Tibial nerve (tissue), 4 donors: ENCODE measurements around the gene LYPLAL1. TPM values are rescaled to one million over a fixed set of nuclear protein-coding genes. Genes with fewer than 3 reads are reported as not detected.

Experiments
- DNase-seq, 2 donors: peaks; one replicate each; pipeline ENCODE4 v3.0.0-alpha.2; 2019; ENCODE audit warnings: low spot score in 2 of 2
- H3K27ac ChIP-seq, 4 donors: fragments of 200-600 bp; sonication (generic) in 3 of 4; one replicate each; pipeline ENCODE4 v1.5.1; 2017 to 2019; ENCODE audit warnings: mild to moderate bottlenecking in 1 of 4
- H3K27me3 ChIP-seq, 2 donors: fragments of 200-600 bp; sonication (generic) in 1 of 2; one replicate each; pipeline versions ENCODE4 v1.5.1 to v1.6.0; 2017 to 2019
- H3K36me3 ChIP-seq, 3 donors: fragments of 200-600 bp; sonication (generic); one replicate each; pipeline ENCODE4 v1.5.1; 2018 to 2019
- H3K4me1 ChIP-seq, 4 donors: fragments of 200-600 bp; sonication (generic) in 3 of 4; one replicate each; pipeline ENCODE4 v1.5.1; 2017 to 2019
- H3K4me3 ChIP-seq, 4 donors: fragments of 200-600 bp; sonication (generic) in 3 of 4; one replicate each; pipeline ENCODE4 v1.5.1; 2017 to 2019; ENCODE audit warnings: mild to moderate bottlenecking in 1 of 4, moderate library complexity in 1 of 4
- H3K9me3 ChIP-seq, 4 donors: fragments of 200-600 bp; sonication (generic) in 3 of 4; one replicate each; pipeline ENCODE4 v1.5.1; 2017 to 2019
- EP300 ChIP-seq, 2 donors: sonication (generic); formaldehyde crosslinking; IDR thresholded peaks; one replicate each; pipeline ENCODE4 v1.6.1; 2017; ENCODE audit warnings: antibody characterized with exemption in 2 of 2, mild to moderate bottlenecking in 1 of 2
- POLR2A ChIP-seq, 2 donors: fragments of 450-650 bp; IDR thresholded peaks; one replicate each; pipeline ENCODE4 v1.6.1; 2017; ENCODE audit warnings: antibody characterized with exemption in 2 of 2, mild to moderate bottlenecking in 2 of 2, moderate library complexity in 2 of 2
- WGBS, 2 donors: methylation state at CpG; one replicate each; pipeline ENCODE4 v1.1.5; 2018; 5-methylcytosine and 5-hydroxymethylcytosine counted together
- total RNA-seq, 4 donors: library from RNA; depleted of rRNA; stranded (reverse); fragments of >200 nt; gene quantifications; one replicate each; pipeline ENCODE4 v1.1.0, GENCODE V29; 2016
- TF ChIP-seq, protein P1 (sequence below), 5 experiments: fragments of 200-600 bp in 3 of 5; fragments of 450-650 bp in 2 of 5; sonication (generic) in 3 of 5; IDR thresholded peaks; one replicate each; pipeline ENCODE4 v1.5.1; 2016 to 2019; ENCODE audit warnings: antibody characterized with exemption in 5 of 5, mild to moderate bottlenecking in 3 of 5, moderate library complexity in 2 of 5

Gene LYPLAL1
- total RNA-seq, 4 donors from 2014 or later, result 19.2 to 52.2 (median 22.1) TPM

DNA sequence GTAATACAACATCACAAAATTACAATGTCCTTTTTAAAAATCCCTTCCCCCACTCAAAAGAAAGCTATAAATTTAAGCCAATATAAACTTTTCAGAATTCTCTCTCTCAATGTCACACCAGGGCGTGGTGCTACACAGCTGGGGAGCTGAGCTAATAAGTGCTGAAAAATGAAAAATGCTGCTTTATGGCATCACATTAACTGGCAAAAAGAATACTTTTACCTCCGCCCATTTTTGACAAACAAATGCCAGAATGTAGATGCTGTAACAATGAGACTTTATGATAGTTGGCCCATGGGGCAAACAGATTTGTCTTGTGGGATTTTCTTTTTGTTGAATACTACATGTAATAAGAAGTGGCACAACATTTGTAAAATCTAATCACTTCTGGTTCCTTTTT, 12.7 kb upstream of the LYPLAL1 start:
- peaks cover 0 to 9% (median 0%) of the 10 kb centered on the region in 4 donors for H3K4me1 ChIP-seq
- H3K36me3 ChIP-seq, result no peaks in the 10 kb centered on the region
- WGBS, 2 donors, result 35 to 40% methylated on average over 2 of the region's 2 CpGs

DNA sequence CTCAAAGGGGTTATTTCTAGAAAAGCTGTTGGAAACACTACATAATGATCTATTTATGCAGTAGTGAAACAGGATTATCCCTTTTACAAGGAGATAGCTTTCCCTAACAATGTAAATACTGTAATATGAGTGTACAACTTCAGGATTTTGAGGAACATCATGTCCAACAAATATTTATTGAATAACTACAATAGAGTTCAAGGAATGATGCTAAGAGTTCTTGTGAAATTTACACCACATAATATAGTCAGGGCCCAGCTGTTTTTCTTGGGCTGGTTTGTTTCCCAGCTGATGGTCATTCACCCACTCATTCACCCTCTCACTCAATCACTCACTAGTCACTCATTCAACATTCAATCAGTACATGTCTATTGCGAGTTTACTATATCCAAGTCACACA, 12.3 kb upstream of the LYPLAL1 start:
- TF ChIP-seq POLR2A (IDR thresholded peaks at IDR 0.05) (no peak), EP300 (IDR thresholded peaks at IDR 0.05) (no peak)
- TF ChIP-seq, protein P1, sequence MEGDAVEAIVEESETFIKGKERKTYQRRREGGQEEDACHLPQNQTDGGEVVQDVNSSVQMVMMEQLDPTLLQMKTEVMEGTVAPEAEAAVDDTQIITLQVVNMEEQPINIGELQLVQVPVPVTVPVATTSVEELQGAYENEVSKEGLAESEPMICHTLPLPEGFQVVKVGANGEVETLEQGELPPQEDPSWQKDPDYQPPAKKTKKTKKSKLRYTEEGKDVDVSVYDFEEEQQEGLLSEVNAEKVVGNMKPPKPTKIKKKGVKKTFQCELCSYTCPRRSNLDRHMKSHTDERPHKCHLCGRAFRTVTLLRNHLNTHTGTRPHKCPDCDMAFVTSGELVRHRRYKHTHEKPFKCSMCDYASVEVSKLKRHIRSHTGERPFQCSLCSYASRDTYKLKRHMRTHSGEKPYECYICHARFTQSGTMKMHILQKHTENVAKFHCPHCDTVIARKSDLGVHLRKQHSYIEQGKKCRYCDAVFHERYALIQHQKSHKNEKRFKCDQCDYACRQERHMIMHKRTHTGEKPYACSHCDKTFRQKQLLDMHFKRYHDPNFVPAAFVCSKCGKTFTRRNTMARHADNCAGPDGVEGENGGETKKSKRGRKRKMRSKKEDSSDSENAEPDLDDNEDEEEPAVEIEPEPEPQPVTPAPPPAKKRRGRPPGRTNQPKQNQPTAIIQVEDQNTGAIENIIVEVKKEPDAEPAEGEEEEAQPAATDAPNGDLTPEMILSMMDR (IDR thresholded peaks at IDR 0.05), result no peak
- Histone ChIP-seq H3K27ac (no peak overlapping the region), H3K4me1 (peaks cover 0 to 9% (median 0%) of the 10 kb centered on the region in 4 donors), H3K27me3 (no peaks in the 10 kb centered on the region), H3K4me3 (no peak overlapping the region), H3K36me3 (no peaks in the 10 kb centered on the region), H3K9me3 (no peaks in the 10 kb centered on the region)
- no peak for DNase-seq
- 77 to 88% methylated on average over 1 of the region's 1 CpG for WGBS, 2 donors

More for the DNA sequence above, 12.7 kb upstream of the LYPLAL1 start:
- TF ChIP-seq, protein P1 (IDR thresholded peaks at IDR 0.05), result no peak
- TF ChIP-seq EP300 (IDR thresholded peaks at IDR 0.05) (no peak), POLR2A (IDR thresholded peaks at IDR 0.05) (no peak)
- H3K4me3 ChIP-seq, result no peak overlapping the region
- DNase-seq, result no peak
- H3K27me3 ChIP-seq, result no peaks in the 10 kb centered on the region
- H3K9me3 ChIP-seq, result no peaks in the 10 kb centered on the region
- H3K27ac ChIP-seq, result no peak overlapping the region

DNA sequence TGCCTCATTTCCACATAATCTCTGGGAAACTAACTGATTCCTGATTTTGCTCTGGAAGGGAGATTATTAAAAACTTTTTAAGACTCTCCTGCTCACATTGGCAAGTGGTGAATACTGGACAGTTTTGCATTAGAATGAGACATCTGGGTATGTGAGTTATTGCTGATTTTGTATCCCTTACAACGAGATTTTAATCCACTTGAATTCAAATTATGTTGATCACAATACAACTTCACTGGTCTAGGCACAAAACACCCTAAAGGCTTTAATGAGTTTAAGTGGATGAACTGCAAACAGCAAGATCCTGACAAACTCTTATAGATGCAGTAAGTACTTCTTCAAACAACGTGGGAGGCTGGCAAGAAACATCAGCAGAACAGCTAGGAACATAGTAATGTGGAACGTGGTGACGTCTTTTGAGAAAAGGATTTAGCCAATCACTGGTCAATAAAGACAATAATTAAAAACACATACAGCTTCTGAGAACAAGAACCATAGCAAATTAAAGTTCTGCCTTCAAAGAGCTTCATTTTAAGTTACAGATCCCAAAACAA, 10.2 kb upstream of the LYPLAL1 start:
- H3K36me3 ChIP-seq, result no peaks in the 10 kb centered on the region
- H3K4me3 ChIP-seq, result no peak overlapping the region
- no peak overlapping the region for H3K27ac ChIP-seq
- peaks cover 0 to 9% (median 0%) of the 10 kb centered on the region in 4 donors for H3K4me1 ChIP-seq
- 81% methylated on average over 4 of the region's 4 CpGs for whole genome bisulfite sequencing, 2 donors
- no peaks in the 10 kb centered on the region for H3K9me3 ChIP-seq
- DNase-seq, result no peak
- no peaks in the 10 kb centered on the region for H3K27me3 ChIP-seq
- TF ChIP-seq, protein P1 (IDR thresholded peaks at IDR 0.05), result no peak
- TF ChIP-seq POLR2A (IDR thresholded peaks at IDR 0.05) (no peak), EP300 (IDR thresholded peaks at IDR 0.05) (no peak)

DNA sequence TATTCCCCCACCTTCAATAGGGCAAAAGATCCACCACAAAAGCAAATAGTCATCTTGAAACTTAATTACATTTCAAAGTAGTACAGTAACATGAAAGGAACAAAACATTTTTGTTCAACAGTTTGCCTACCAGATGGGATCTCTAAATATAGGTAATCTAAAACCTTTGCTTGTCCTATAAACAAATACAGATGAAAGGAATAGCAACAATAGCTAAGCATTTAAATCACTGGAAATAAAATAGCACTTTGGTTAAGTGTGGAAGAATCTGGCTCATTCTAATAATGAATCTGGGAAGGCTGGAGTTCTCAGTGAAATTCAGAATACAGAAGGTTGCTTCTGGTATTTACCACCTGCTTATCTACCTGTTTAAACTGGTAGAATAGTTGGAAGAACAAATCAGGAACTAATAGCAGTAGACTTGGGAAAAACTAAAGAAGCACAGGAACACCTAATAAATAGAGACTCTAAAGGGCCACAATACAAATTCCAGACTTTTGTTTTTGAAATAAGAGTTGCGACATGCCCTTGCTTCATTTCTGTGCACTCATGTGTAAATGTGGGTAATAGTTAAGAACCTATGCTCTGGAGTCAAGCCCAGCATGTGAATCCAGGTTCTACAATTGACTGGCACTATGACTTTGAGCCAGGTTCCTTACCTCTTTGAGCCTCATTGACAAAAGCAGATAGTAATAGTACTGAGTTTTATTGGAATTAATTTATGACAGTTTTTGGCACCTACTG, 2.3 kb upstream of the LYPLAL1 start:
- Histone ChIP-seq H3K4me3 (no peak overlapping the region), H3K9me3 (no peaks in the 10 kb centered on the region), H3K4me1 (peaks cover 0 to 23% (median 7%) of the 10 kb centered on the region in 4 donors), H3K36me3 (no peaks in the 10 kb centered on the region), H3K27ac (no peak overlapping the region), H3K27me3 (no peaks in the 10 kb centered on the region)
- no peak for DNase-seq
- 94 to 100% methylated on average over 1 of the region's 1 CpG for WGBS, 2 donors
- TF ChIP-seq POLR2A (IDR thresholded peaks at IDR 0.05) (no peak), EP300 (IDR thresholded peaks at IDR 0.05) (no peak)
- TF ChIP-seq, protein P1 (IDR thresholded peaks at IDR 0.05), result no peak

DNA sequence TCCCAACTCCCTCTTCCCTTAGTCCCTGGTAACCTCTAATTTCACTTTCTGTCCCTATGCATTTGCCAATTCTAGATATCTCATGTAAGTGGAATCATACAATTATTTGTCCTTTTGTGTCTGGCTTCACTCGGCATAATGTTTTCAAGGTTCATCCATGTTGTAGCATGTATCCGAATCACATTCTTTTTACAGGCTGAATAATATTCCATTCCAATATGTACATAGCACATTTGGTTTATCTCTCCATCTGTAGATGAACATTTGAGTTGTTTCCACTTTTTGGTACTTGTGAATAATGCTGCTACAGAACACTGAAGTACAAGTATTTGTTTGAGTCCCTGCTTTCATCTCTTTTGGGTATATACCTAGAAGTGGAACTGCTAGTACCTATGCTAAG, 857 bp upstream of the LYPLAL1 start:
- H3K27ac ChIP-seq, result peak overlapping the region in 2 of 4 donors; percentile 96 to 97
- peaks cover 0 to 38% (median 11%) of the 10 kb centered on the region in 4 donors for H3K4me1 ChIP-seq
- H3K27me3 ChIP-seq, result no peaks in the 10 kb centered on the region
- peaks cover 0 to 10% (median 0%) of the 10 kb centered on the region in 3 donors for H3K36me3 ChIP-seq
- no peaks in the 10 kb centered on the region for H3K9me3 ChIP-seq
- no peak overlapping the region for H3K4me3 ChIP-seq
- 93 to 98% methylated on average over 2 of the region's 2 CpGs for WGBS, 2 donors
- DNase-seq, result no peak
- TF ChIP-seq POLR2A (IDR thresholded peaks at IDR 0.05), result no peak
- TF ChIP-seq, protein P1 (IDR thresholded peaks at IDR 0.05), result no peak
- TF ChIP-seq EP300 (IDR thresholded peaks at IDR 0.05), result no peak
